Measurements from ENCODE around the gene ARID3A. TPM values are rescaled to one million over a fixed set of nuclear protein-coding genes. Genes with fewer than 3 reads are reported as not detected.

The ARID3A gene
- total and polyA plus RNA-seq, 2 of the 8 experiments (the other 6 are each of a cell fraction or from before 2014, with no cell fraction given): 40.5 to 77.4 TPM

DNA sequence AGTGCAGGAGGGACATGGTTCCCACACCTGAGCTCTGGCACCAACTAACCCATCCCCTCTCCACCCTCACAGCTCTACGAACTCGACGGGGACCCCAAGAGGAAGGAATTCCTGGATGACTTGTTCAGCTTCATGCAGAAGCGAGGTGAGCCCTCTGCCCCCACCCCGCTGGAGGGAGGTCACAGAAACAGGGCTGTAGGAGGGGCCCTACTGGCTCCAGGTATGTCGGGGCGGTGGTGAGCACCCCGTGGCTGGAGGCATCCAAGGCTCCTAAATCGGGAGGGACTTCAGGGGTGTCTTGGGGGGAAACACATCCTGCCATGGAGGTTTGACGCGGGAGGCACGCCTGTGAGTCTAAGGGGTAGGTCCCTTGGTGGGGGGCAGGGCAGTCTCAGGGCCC, 34.2 kb downstream of the ARID3A start:
- Histone ChIP-seq H3K36me3 (ENCODE audit: control insufficient read depth in 2 of 4, insufficient read depth in 4 of 4, low read length in 3 of 4) (peaks cover 0 to 13% (median 6%) of the 10 kb centered on the region in 4 experiments; a peak in 6 of 8 replicates), H3K27ac (ENCODE audit: low read depth, low read length) (peak overlapping the region; percentile 36; the same call in 1 of the 2 replicates), H3K56ac (replicated peaks; ENCODE audit: insufficient read length, low read depth, low read length) (no peak overlapping the region), H3K4me3 (ENCODE audit: extremely low read depth in 1 of 4, insufficient read depth in 2 of 4, low read depth in 3 of 4, low read length in 4 of 4) (no peak overlapping the region), H3K23ac (ENCODE audit: insufficient read length) (no peak overlapping the region), H4K5ac (ENCODE audit: insufficient read length, low read depth, low read length) (no peak overlapping the region), H3K27me3 (replicated peaks in 1 of 4; ENCODE audit: control insufficient read depth in 3 of 4, extremely low read depth in 1 of 4, insufficient read depth in 3 of 4, low read length in 3 of 4) (no peaks in the 10 kb centered on the region), H4K91ac (replicated peaks; ENCODE audit: insufficient read length, low read length) (no peak overlapping the region), H2BK120ac (replicated peaks; ENCODE audit: low read depth, low read length) (no peak overlapping the region), H2BK12ac (ENCODE audit: low read depth, low read length) (no peak overlapping the region), H2AK5ac (ENCODE audit: low read depth, low read length) (no peak overlapping the region), H3K4me1 (replicated peaks in 1 of 4; ENCODE audit: control insufficient read depth in 3 of 4, insufficient read depth in 4 of 4, low read length in 3 of 4) (peaks cover 5 to 27% (median 17%) of the 10 kb centered on the region in 4 experiments), H2BK5ac (ENCODE audit: low read depth, low read length) (no peak overlapping the region), H4K8ac (ENCODE audit: extremely low read depth, insufficient read depth, low read length) (peak overlapping the region; percentile 66; the same call in 1 of the 2 replicates), H4K20me1 (replicated peaks in 1 of 2; ENCODE audit: control insufficient read depth in 1 of 2, insufficient read depth in 2 of 2, low read length in 2 of 2) (peaks cover 0 to 3% of the 10 kb centered on the region in 2 experiments), H3K4me2 (ENCODE audit: insufficient read depth in 1 of 2, low read depth in 2 of 2, low read length in 2 of 2) (no peak overlapping the region), H2AFZ (ENCODE audit: low read length) (no peak overlapping the region), H3K79me2 (ENCODE audit: control insufficient read depth in 1 of 2, insufficient read depth in 2 of 2, low read length in 2 of 2) (peaks cover 0 to 14% of the 10 kb centered on the region in 2 experiments; a peak in 1 of 4 replicates), H2BK15ac (ENCODE audit: low read length) (no peak overlapping the region), H3K9me3 (ENCODE audit: insufficient read depth in 2 of 2, low read depth in 1 of 2, low read length in 1 of 2) (peaks cover 0 to 3% of the 10 kb centered on the region in 2 experiments; a peak in 1 of 4 replicates), H3K4ac (replicated peaks; ENCODE audit: insufficient read length, low read depth, low read length) (no peak overlapping the region), H2BK20ac (ENCODE audit: low read length) (no peak overlapping the region), H3K14ac (ENCODE audit: insufficient read length) (no peak overlapping the region), H3K9ac (replicated peaks in 1 of 4; ENCODE audit: extremely low read depth in 1 of 4, low read depth in 3 of 4, low read length in 3 of 4) (no peak overlapping the region), H3K18ac (ENCODE audit: extremely low read depth, low read length) (no peak overlapping the region), H3K23me2 (ENCODE audit: low read depth, low read length) (no peaks in the 10 kb centered on the region), H3K79me1 (ENCODE audit: low read depth, low read length) (peaks cover 4% of the 10 kb centered on the region; the same call in 1 of the 2 replicates)
- DNase-seq (ENCODE audit: low read depth in 1 of 2, low spot score in 2 of 2) (peak in 1 of 2 experiments; percentile 73), FAIRE-seq (no peak)
- ChIA-PET CTCF (ENCODE audit: partially characterized antibody) (interaction anchor here (0.6 to 2.7 kb wide), 13 partner anchors 9 to 1518 kb away, joined by 3 to 18 read pairs (median 5); partner anchors contain the start of gene WDR18), POLR2A (ENCODE audit: partially characterized antibody) (interaction anchor here (0.8 to 1.0 kb wide), 5 partner anchors 21 to 71 kb away, joined by 3 to 4 read pairs (median 3); no protein-coding TSS in a partner anchor)
- 73% methylated on average over 12 of the region's 12 CpGs; no CpG with 5 or more reads in 1 of the 2 experiments for WGBS, 2 experiments (ENCODE audit: extremely low coverage in 1 of 2, insufficient coverage in 1 of 2, insufficient read length in 1 of 2, insufficient replicate concordance in 2 of 2, low coverage in 1 of 2, low lambda C conversion rate in 2 of 2, missing lambda C conversion rate in 1 of 2)
